ENCODE measurements around the gene ZNF281. TPM values are rescaled to one million over a fixed set of nuclear protein-coding genes. Genes with fewer than 3 reads are reported as not detected.
"Not testable (repeated sequence)": the region's sequence is repeated elsewhere in the genome, so short reads cannot be mapped to it uniquely, and the experiment has no call there.

The ZNF281 gene
- total RNA-seq, 4 donors from 2014 or later: 3.4 to 5.5 (median 5.3) TPM

- 50 to 57% methylated on average over 3 of the region's 3 CpGs for WGBS, 2 donors
- no peak for DNase-seq (ENCODE audit: low spot score in 2 of 2)
- no peak overlapping the region for H3K4me3 ChIP-seq (ENCODE audit: low read depth, poor library complexity, severe bottlenecking)
- TF ChIP-seq POLR2A (IDR thresholded peaks at IDR 0.05) (no peak), CTCF (IDR thresholded peaks at IDR 0.05) (no peak)
- intact Hi-C loops (cut with DNase I; ENCODE audit: low total_unique reads): no loop called here
These were observed 32.8 kb upstream of the ZNF281 start for GRCh38 chr1:200442537-200443156.

- intact Hi-C loops (cut with DNase I; ENCODE audit: low total_unique reads): no loop called here
- DNase-seq (ENCODE audit: low spot score in 2 of 2): no peak
- H3K4me3 ChIP-seq (ENCODE audit: low read depth, poor library complexity, severe bottlenecking): no peak overlapping the region
- TF ChIP-seq CTCF (IDR thresholded peaks at IDR 0.05): no peak
- TF ChIP-seq POLR2A (IDR thresholded peaks at IDR 0.05): no peak
- WGBS, 2 donors: 65 to 67% methylated on average over 2 of the region's 2 CpGs
These were observed 32.2 kb upstream of the ZNF281 start for GRCh38 chr1:200442023-200442422.

GRCh38 chr1:200438911-200439310 lies 29.1 kb upstream of the ZNF281 start:
- DNase-seq (ENCODE audit: low spot score in 2 of 2): no peak
- TF ChIP-seq CTCF (IDR thresholded peaks at IDR 0.05) (no peak), POLR2A (IDR thresholded peaks at IDR 0.05) (no peak)
- intact Hi-C loops (cut with DNase I; ENCODE audit: low total_unique reads): no loop called here
- H3K4me3 ChIP-seq (ENCODE audit: low read depth, poor library complexity, severe bottlenecking): no peak overlapping the region
- WGBS, 2 donors: 82 to 87% methylated on average over 1 of the region's 1 CpG

GRCh38 chr1:200438413-200438812 lies 28.6 kb upstream of the ZNF281 start:
- 77 to 84% methylated on average over 7 of the region's 7 CpGs for WGBS, 2 donors
- DNase-seq (ENCODE audit: low spot score in 2 of 2); H3K4me3 ChIP-seq (ENCODE audit: low read depth, poor library complexity, severe bottlenecking); intact Hi-C loops (cut with DNase I; ENCODE audit: low total_unique reads): not testable (repeated sequence)

- no peak overlapping the region for H3K4me3 ChIP-seq (ENCODE audit: low read depth, poor library complexity, severe bottlenecking)
- no peak for DNase-seq (ENCODE audit: low spot score in 2 of 2)
- no peak for TF ChIP-seq POLR2A (IDR thresholded peaks at IDR 0.05)
- TF ChIP-seq CTCF (IDR thresholded peaks at IDR 0.05): no peak
- WGBS, 2 donors: 29 to 37% methylated on average over 5 of the region's 5 CpGs
- intact Hi-C loops (cut with DNase I; ENCODE audit: low total_unique reads): no loop called here
These were observed 27.8 kb upstream of the ZNF281 start for GRCh38 chr1:200437556-200438203.

GRCh38 chr1:200437088-200437487 lies 27.3 kb upstream of the ZNF281 start:
- intact Hi-C loops (cut with DNase I; ENCODE audit: low total_unique reads): no loop called here
- TF ChIP-seq CTCF (IDR thresholded peaks at IDR 0.05) (no peak), POLR2A (IDR thresholded peaks at IDR 0.05) (no peak)
- H3K4me3 ChIP-seq (ENCODE audit: low read depth, poor library complexity, severe bottlenecking): no peak overlapping the region
- no peak for DNase-seq (ENCODE audit: low spot score in 2 of 2)
